ENCODE data around the gene PTPN22.

The PTPN22 gene

GRCh38 chr1:113891631-113892220, 20.2 kb upstream of the PTPN22 start:
- DNase-seq (ENCODE audit: low read depth), result no peak
- TF ChIP-seq CTCF (IDR thresholded peaks at IDR 0.05; ENCODE audit: low read depth, low read length, missing control alignments), result no peak
- in situ Hi-C loops (cut with HindIII; ENCODE audit: low sequenced_read_pairs), result no loop called here
- no peak overlapping the region for H3K4me3 ChIP-seq (ENCODE audit: low read depth, low read length)

DNA sequence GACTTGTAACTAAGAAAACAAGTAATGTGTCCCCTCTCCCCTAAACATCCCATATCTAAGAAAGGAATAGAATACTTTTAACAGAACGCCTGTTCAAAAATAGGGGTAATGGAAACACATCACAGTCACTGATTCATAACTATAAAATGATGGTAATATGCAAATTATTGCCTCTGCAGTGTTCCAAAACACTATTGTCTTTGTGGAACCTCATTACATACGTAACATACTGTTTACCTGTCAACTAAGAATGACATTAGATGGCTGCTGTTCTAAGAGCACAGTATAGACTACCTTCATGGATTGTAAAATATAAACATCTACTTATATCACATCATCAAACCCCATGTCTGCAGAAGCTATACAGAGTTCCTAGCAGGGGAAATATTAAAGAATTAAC, 19.3 kb upstream of the PTPN22 start:
- H3K4me3 ChIP-seq (ENCODE audit: low read depth, low read length), result no peak overlapping the region
- DNase-seq (ENCODE audit: low read depth), result no peak
- in situ Hi-C loops (cut with HindIII; ENCODE audit: low sequenced_read_pairs), result no loop called here
- no peak for TF ChIP-seq CTCF (IDR thresholded peaks at IDR 0.05; ENCODE audit: low read depth, low read length, missing control alignments)

GRCh38 chr1:113887402-113888175, 16.1 kb upstream of the PTPN22 start, which contains the start of gene BCL2L15:
Gene BCL2L15 (minus strand): TSS chr1:113887581. CDS start chr1:113887375, 206 bp downstream.
- DNase-seq (ENCODE audit: low read depth), result no peak
- TF ChIP-seq CTCF (IDR thresholded peaks at IDR 0.05; ENCODE audit: low read depth, low read length, missing control alignments), result no peak
- in situ Hi-C loops (cut with HindIII; ENCODE audit: low sequenced_read_pairs), result no loop called here
- no peak within 1 kb of the TSS for H3K4me3 ChIP-seq (ENCODE audit: low read depth, low read length)

DNA sequence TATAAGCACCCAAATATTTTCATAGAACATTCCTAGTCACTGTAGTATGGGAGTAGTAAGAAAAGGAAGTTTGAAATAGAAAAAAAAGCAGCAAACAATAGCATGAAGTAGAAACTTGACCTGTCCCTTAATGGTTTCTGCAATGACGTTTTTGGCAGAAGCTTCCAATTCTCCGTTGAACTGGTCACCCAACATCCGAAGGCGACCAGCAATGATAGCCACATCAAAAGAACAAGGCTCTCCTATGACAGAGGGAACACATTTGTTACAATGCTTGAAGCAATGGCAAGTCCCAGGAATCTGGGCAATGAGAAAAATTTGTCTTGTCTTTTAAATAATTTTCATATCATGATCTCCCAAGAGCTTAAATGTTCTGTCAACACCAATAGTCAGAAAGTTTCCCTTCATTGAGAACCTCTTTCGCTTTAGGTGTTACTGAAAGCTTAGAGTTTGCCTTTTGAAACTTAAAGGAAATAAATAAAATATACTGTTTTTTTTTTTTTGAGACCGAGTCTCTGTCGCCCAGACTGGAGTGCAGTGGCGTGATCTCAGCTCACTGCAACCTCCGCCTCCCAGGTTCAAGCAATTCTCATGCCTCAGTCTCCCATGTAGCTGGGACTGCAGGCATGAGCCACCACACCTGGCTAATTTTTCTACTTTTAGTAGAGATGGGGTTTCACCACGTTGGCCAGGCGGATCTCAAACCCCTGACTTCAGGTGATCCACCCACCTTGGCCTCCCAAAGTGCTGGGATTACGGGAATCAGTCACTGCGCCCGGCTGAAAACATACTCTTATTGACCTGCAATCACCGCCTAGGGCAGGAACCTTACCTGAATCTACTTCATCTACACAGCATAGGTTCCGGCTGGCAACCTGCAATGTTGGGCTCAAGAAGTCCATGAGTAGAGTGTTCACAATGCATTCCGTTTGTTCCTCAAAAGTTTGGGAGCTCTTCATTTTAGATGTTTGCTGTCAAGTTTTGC, 15.2 kb upstream of the PTPN22 start:
- H3K4me3 ChIP-seq (ENCODE audit: low read depth, low read length), result no peak overlapping the region
- DNase-seq (ENCODE audit: low read depth), result no peak
- TF ChIP-seq CTCF (IDR thresholded peaks at IDR 0.05; ENCODE audit: low read depth, low read length, missing control alignments), result no peak
- in situ Hi-C loops (cut with HindIII; ENCODE audit: low sequenced_read_pairs), result no loop called here

GRCh38 chr1:113881661-113882060, 10.1 kb upstream of the PTPN22 start:
- H3K4me3 ChIP-seq (ENCODE audit: low read depth, low read length), result no peak overlapping the region
- DNase-seq (ENCODE audit: low read depth), result no peak
- TF ChIP-seq CTCF (IDR thresholded peaks at IDR 0.05; ENCODE audit: low read depth, low read length, missing control alignments), result no peak
- in situ Hi-C loops (cut with HindIII; ENCODE audit: low sequenced_read_pairs), result no loop called here

GRCh38 chr1:113879739-113880038, 8.2 kb upstream of the PTPN22 start:
- no peak for TF ChIP-seq CTCF (IDR thresholded peaks at IDR 0.05; ENCODE audit: low read depth, low read length, missing control alignments)
- H3K4me3 ChIP-seq (ENCODE audit: low read depth, low read length), result no peak overlapping the region
- in situ Hi-C loops (cut with HindIII; ENCODE audit: low sequenced_read_pairs), result no loop called here
- DNase-seq (ENCODE audit: low read depth), result no peak
